NCI-H345 treated with DMSO at 0.1 percent for 48 hours (cell line): ENCODE measurements around the gene RPP25L.
A peak's percentile ranks its signal among the peaks of the same experiment; 100 is the strongest.

Source experiments
- DNase-seq: peaks from one replicate; lab custom pipeline; 2025; ENCODE audit not compliant: unreplicated experiment; lab: John Stamatoyannopoulos, UW

Gene RPP25L

GRCh38 chr9:34638138-34638445 lies 26.2 kb upstream of the RPP25L start:
- DNase-seq = no peak

DNA sequence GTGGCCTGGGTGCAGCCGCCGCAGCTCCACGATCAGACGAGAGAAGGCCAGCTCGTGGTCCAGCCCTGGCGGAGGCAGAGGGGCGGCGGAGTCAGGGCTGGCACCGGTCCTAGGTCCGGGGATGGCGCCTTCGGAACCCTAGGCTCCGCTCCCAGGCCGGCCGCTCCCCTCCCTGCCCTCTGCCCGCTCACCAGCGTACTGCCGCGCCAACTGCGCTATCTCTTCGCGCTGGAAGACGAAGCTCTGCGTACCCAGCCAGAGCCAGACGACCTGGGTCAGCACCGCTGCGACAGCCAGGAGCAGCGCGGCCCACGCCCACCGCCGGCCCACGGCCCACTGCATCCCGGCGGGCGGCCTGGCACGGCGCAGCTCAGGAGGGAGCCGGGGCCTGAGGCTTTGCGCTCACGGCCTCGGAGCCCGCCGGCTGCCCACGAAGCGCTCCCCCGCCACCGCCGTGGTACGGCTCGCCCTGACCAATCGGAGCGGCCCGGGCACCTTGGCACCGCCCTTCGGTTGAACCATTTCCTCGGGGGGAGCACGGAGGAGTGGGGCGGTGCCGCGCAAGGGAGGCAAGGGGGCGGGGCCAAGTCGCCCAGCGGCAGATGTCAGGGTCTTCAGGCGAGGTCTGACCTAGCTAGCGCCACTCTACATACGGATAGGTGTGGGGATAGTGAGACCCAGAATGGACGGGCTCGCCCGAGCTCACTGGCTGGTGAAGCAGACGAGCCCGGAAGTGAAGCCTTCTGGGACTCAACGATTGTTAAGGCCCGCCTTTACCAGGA lies 25.6 kb upstream of the RPP25L start, which contains the start of gene SIGMAR1:
Gene SIGMAR1, minus strand, starts transcription at position 432 of the 782 bp plus-strand sequence. Its CDS starts 90 bp downstream, at position 342.
- DNase-seq = peak; percentile 87

GRCh38 chr9:34636791-34637355 lies 25.0 kb upstream of the RPP25L start:
- no peak for DNase-seq

- DNase-seq = no peak
Observed at GRCh38 chr9:34635556-34635955, 23.7 kb upstream of the RPP25L start.

DNA sequence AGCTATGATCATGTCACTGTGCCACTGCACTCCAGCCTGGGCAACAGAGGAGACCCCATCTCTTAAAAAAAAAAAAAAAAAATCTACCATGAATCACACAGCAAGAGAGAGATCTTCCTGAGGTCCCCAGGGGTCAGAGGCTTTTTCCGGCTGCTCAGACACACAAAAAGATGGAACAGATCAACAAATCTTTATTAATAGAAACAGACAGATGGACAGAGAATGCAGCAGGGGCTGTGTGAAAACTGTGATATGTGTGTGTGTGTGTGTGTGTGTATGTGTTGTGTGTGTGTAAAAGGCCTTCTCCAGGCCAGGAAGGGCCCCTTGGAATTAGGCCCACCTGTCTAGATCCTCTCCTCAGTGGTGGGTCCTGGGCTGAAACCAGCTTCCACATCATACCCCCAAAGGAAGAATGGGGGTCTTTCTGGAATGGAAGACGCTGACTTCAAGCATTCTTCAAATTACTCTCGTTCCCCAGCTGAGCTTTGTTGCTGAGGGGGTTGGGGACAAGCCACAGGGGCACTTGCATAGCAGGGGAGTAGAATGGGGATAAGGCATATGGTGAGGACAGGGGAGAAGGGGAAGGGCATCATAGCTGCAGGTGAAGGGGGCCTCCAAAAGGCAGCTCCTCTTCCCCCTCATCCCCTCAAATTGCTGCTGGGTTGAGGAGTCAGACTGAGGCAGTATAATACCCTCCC lies 22.8 kb upstream of the RPP25L start:
- no peak for DNase-seq

DNA sequence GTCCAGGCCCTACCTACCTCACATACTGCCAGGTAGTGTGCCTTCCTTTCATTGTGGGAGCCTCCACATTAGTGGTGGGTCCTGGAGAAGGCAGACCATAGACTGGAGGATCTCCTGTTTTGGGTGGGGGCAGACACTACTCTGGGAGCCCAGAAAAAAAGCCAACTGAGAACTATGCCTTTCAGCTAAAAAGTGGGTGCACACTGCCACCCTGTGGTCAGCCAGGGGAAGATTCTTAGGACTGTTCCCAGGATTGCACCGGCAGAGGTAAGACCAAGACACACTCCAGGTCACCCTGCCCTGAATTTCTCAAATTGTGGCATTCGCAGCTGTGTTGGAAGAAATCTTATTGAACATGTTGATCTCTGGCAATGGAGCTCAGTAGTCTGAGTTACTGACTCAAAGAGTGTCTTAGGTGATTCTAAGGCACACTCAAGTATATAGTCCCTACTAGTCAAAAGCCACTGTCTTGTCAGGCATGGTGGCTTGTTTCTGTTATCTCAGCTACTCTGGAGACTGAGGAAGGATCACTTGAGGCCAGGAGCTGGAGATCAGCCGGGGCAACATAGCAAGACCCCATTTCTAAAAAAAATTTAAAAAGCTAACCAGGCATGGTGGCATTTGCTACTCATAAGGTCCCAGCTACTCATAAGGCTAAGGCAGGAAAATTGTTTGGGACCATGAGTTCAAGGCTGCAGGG lies 22.1 kb upstream of the RPP25L start:
- DNase-seq = peak; percentile 28

DNA sequence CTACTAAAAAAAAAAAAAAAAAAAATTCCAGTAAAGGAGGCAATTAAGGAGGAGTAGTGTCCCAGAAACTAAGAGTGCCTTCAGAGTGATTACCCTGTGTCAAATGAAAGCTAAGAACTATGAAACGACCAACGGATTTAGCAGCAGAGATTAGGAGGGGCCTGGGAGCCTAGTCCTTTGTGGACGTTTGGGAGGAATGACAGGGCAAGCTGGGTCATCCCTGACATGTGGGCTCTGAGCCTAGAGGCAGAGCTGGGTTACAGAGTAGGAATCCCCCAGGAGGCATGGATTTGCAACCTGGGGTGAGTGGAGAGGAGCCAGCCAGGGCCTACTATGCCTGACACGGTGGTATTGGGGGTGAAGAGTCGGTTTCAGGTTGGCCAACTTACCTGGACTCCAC lies 21.3 kb upstream of the RPP25L start:
- no peak for DNase-seq

- DNase-seq = no peak
Observed at GRCh38 chr9:34630402-34631154, 18.7 kb upstream of the RPP25L start.

DNA sequence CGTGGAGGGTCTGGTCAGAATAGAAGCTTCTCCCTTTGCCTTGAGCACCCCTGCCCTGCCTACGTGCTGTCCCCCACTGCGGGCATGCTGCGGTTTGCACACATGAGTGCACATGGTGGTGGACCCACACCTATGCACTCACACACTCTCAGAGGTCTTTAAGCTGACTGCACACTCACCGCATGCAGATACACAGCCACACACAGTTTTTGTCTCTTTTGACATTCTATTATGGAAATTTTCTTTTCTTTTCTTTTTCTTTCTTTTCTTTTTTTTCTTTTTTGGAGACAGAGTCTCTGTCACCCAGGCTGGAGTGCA lies 17.6 kb upstream of the RPP25L start:
- no peak for DNase-seq

DNA sequence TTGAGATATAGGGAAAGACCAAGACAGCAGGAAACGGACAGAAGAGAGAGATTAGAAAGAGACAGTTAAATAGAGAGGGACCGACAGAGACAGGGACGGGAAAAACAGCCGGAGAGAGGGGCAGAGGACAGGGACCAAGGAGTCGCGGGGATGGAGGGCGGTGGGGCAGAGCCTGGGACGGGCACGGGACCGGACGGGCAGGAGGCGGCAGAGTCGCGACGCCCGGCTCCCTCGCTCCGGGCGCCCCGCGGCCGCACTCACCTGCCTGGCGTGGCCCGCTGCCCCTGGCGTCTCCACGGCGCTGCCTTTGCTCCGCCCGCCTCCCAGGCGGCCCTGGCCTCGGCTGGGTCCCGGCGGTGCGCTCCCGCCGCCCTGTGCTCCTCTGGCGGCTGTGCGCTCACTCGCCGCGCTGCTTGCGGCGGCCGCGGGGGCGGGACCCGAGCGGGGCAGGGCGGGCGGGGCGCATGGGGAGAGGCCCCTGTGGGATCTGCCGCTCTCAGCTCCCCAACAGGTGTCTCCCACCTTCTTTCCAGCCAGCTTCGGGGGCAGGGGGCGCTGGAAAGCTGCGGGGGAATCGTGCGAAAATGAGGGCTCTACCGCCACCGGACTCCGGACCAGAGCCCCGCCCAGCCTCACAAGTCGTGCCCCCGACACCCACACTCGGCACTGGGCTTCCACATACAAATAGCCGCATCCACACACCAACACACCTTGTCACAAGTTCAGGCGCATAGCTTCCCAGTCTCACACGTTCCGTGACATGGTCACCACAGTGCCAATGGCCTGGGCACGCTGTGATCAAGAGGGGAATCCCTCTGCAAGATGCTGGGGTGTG lies 17.0 kb upstream of the RPP25L start, which contains the start of gene ARID3C:
Gene ARID3C, minus strand, starts transcription at position 411 of the 835 bp plus-strand sequence. CDS start 1,052 bp downstream, outside the sequence.
- no peak for DNase-seq

DNA sequence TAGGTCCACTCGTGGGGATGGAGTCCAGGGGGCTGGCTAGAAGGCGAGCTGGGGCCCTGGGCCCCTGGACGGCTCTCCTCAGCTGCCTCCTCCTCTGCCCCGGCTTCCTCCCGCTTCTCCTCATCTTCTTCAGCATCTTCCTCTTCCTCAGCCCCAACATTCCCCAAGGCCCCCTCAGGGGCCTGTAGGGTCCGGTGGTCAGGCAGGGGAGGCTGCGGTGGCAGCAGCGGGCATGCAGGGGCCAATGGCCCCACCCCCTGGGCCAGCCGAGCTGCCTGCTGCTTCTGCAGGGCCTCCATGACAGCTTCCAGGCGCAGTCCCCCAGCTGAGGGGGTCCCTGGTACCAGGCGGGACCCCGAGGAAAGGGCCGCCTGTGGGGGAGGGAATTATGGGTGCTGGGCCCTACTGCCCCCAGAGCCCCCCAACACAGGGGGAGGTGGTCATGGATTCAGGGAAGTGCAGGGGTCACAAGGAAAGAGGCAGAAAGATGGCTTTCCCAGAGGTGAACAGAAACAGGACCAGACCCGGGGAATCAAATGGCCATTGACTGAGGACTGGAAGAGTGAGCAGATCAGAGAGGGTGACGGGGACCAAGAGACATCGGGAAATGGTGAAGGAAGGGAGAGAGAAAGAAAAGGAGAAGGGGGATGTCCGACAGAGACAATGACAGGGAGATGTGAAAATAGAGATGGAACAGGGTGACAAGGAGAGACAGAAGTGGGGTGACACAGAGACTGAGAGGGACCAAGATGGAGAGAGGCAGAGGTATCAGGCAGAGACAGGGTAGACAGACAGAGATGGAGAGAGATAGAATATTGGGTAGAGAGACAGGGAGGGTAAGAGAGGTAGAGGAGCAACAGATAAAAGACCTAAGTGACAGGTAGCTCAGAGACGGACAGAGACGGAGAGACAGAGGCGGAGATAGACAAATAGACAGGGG lies 16.1 kb upstream of the RPP25L start:
- DNase-seq = no peak

DNA sequence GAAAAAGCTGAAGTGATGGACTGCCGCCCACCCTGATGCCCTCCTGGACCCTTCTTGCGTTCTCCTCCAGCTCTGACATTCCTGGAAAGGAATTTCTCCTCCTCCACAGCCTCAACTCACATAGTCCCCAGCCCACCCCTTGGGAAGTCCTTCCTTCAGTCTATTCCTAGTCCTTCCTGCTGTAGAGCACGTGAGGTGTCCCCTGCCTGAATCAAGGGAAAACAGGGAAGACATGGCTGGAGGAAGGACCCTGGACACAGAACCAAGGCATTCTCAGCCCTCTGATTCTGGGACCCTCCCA lies 13.2 kb upstream of the RPP25L start:
- DNase-seq = no peak

- DNase-seq = no peak
Observed at GRCh38 chr9:34624475-34625185, 12.7 kb upstream of the RPP25L start.

DNA sequence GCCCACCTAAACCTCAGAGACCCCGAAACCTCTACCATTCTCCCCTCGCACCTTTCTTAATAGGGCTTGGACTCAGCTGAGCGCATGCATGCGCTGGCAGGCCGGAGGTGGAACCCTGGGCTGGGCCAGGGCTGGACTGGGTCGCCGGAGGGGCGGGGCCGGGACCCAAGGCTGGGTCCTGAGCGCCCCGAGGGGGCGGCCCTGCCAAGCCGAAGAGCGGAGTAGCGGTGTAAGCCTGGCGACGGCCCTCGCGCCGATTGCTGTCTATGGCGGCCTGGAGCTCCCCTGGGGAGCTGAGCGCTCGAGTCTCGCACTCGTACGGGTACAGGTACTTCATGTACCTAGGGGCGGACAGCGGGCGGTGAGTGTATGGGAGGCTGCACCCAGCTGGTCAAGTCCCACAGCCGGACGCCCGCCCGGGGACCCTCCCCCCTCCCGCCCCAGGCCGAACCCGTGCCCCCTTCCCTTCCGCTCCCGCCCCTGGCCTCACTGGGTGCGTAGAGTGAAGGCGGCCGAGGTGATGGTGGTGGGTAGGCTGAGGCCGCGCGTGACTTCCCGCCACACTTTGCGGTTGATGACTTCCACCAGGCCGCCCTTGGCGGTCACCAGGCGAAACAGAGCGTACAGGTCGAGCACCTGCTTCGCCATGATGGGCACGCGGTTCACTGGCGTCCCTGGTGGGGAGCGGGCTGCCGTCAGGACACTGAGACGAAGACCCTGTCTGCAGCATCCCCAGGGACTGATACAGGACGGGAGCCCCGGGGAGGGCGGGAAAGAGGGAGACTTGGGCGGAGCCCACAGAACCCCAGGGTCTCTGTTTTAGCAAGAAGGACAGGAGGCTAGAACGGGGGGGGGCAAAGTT lies 11.7 kb upstream of the RPP25L start:
- no peak for DNase-seq

- peak; percentile 97 for DNase-seq
Observed at GRCh38 chr9:34620061-34620994, 8.4 kb upstream of the RPP25L start, which contains the start of gene DCTN3. DCTN3 (minus strand) TSS chr9:34620495; CDS start chr9:34620464, 31 bp downstream.

GRCh38 chr9:34615132-34615531 lies 3.2 kb upstream of the RPP25L start:
- DNase-seq = no peak
